ENCODE data around the gene CDH4.

DNA sequence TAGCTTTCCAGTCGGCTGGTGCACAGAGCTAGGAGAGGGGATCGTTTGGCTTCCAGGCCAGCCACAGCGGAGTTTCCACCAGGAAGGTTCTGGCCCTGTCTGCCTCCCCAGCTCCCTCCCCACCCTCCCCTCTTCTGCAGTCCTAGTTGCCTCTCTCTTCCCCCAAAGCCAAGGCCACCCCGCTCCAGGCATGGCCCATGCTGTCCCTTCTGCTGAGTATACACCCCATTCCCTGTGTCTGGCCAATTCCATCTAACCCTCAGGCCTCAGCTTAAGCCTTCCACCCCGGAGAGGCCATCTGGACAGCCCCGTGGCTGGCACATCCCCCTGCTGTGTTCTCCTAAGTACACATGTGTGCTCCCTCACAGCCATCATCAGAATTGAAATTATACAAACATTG lies 167.4 kb downstream of the CDH4 start:
- TF ChIP-seq POLR2A (IDR thresholded peaks at IDR 0.05; ENCODE audit: low read length), result no peak
- TF ChIP-seq GATA1 (IDR thresholded peaks at IDR 0.05; ENCODE audit: low read depth, low read length), result no peak
